HT-29 (cell line): Measurements from ENCODE around the gene FBLN2. TPM values are rescaled to one million over a fixed set of nuclear protein-coding genes. Genes with fewer than 3 reads are reported as not detected.
"Not testable (repeated sequence)": the region's sequence is repeated elsewhere in the genome, so short reads cannot be mapped to it uniquely, and the experiment has no call there.

Experiments used
- DNase-seq: peaks from one replicate; pipeline ENCODE4 v3.0.0-alpha.2; 2015; ENCODE audit warnings: low spot score
- total RNA-seq: library from RNA; depleted of rRNA; stranded (reverse); fragments of >200 nt; shearing (Covaris generic); gene quantifications from 2 replicates; pipeline ENCODE4 v1.2.3, GENCODE V29; 2014

The FBLN2 gene
- total RNA-seq, 1 experiment from 2014 or later = 0.33 TPM

GRCh38 chr3:13547591-13548371 lies 1.1 kb upstream of the FBLN2 start:
- DNase-seq = no peak

- DNase-seq = no peak
These were observed 898 bp downstream of the FBLN2 start for GRCh38 chr3:13549623-13550422.

GRCh38 chr3:13550423-13550690 lies 1.4 kb downstream of the FBLN2 start:
- DNase-seq = no peak

GRCh38 chr3:13550791-13551360 lies 2.0 kb downstream of the FBLN2 start:
- no peak for DNase-seq

GRCh38 chr3:13552857-13553652 lies 4.1 kb downstream of the FBLN2 start:
- DNase-seq = no peak

- DNase-seq = no peak
These were observed 4.8 kb downstream of the FBLN2 start for GRCh38 chr3:13553686-13554085.

GRCh38 chr3:13555753-13556152 lies 6.8 kb downstream of the FBLN2 start:
- DNase-seq = no peak

- DNase-seq = no peak
These were observed 7.3 kb downstream of the FBLN2 start for GRCh38 chr3:13556207-13556606.

- DNase-seq = no peak
These were observed 8.0 kb downstream of the FBLN2 start for GRCh38 chr3:13556917-13557316.

- DNase-seq = no peak
These were observed 8.5 kb downstream of the FBLN2 start for GRCh38 chr3:13557417-13557816.

- no peak for DNase-seq
These were observed 9.0 kb downstream of the FBLN2 start for GRCh38 chr3:13557926-13558325.

GRCh38 chr3:13558651-13559050 lies 9.7 kb downstream of the FBLN2 start:
- no peak for DNase-seq

- DNase-seq = no peak
These were observed 11.0 kb downstream of the FBLN2 start for GRCh38 chr3:13559764-13560525.

GRCh38 chr3:13561376-13561775 lies 12.5 kb downstream of the FBLN2 start:
- DNase-seq = no peak

GRCh38 chr3:13561967-13562366 lies 13.0 kb downstream of the FBLN2 start:
- DNase-seq = no peak

GRCh38 chr3:13562421-13562820 lies 13.5 kb downstream of the FBLN2 start:
- not testable (repeated sequence) for DNase-seq

- DNase-seq = no peak
These were observed 14.4 kb downstream of the FBLN2 start for GRCh38 chr3:13563321-13563720.

GRCh38 chr3:13563911-13564310 lies 15.0 kb downstream of the FBLN2 start:
- DNase-seq = no peak

- no peak for DNase-seq
These were observed 16.0 kb downstream of the FBLN2 start for GRCh38 chr3:13564751-13565560.
